Measurements from ENCODE around the gene MMP24. TPM values are rescaled to one million over a fixed set of nuclear protein-coding genes. Genes with fewer than 3 reads are reported as not detected.

The MMP24 gene
- total and polyA plus RNA-seq, 2 donors (not counting 1 experiment from before 2014, with no cell fraction given): 0.17 to 0.49 TPM

GRCh38 chr20:35238170-35238569 lies 11.7 kb downstream of the MMP24 start:
- no peaks in the 10 kb centered on the region for H3K9me3 ChIP-seq (ENCODE audit: control insufficient read depth, insufficient read depth, low read depth, low read length)
- TF ChIP-seq EZH2 (IDR thresholded peaks at IDR 0.05; ENCODE audit: low read length, missing control alignments): no peak
- TF ChIP-seq CTCF (conservative IDR thresholded peaks at IDR 0.05 in 1 of 2, IDR thresholded peaks at IDR 0.05 in 1 of 2; ENCODE audit: low read depth in 1 of 2, low read length in 2 of 2): no peak

GRCh38 chr20:35238735-35239134 lies 12.2 kb downstream of the MMP24 start:
- H3K27ac ChIP-seq (ENCODE audit: insufficient read depth, low read length): no peak overlapping the region
- H3K27me3 ChIP-seq (ENCODE audit: control insufficient read depth, insufficient read depth, low read length): peaks cover 13% of the 10 kb centered on the region
- no peak overlapping the region for H3K9ac ChIP-seq (ENCODE audit: insufficient read depth, low read length)
- no peak overlapping the region for H2AFZ ChIP-seq (ENCODE audit: low read length)
- H3K4me1 ChIP-seq (ENCODE audit: control insufficient read depth, extremely low read depth, insufficient read depth, low read length): no peaks in the 10 kb centered on the region
- no peaks in the 10 kb centered on the region for H3K36me3 ChIP-seq (ENCODE audit: control insufficient read depth, insufficient read depth, low read length)
- H4K20me1 ChIP-seq (ENCODE audit: control insufficient read depth, extremely low read depth, insufficient read depth, low read length): no peaks in the 10 kb centered on the region
- H3K4me3 ChIP-seq (replicated peaks in 1 of 4; ENCODE audit: control extremely low read depth in 1 of 4, insufficient read depth in 1 of 4, low read depth in 3 of 4, low read length in 4 of 4): no peak overlapping the region
- H3K79me2 ChIP-seq (ENCODE audit: control insufficient read depth, insufficient read depth, low read length): no peaks in the 10 kb centered on the region
- no peak for TF ChIP-seq CTCF (conservative IDR thresholded peaks at IDR 0.05 in 1 of 2, IDR thresholded peaks at IDR 0.05 in 1 of 2; ENCODE audit: low read depth in 1 of 2, low read length in 2 of 2)
- TF ChIP-seq EZH2 (IDR thresholded peaks at IDR 0.05; ENCODE audit: low read length, missing control alignments): no peak
- DNase-seq (ENCODE audit: low read depth in 2 of 2): no peak
- H3K9me3 ChIP-seq (ENCODE audit: control insufficient read depth, insufficient read depth, low read depth, low read length): no peaks in the 10 kb centered on the region
- H3K4me2 ChIP-seq (ENCODE audit: extremely low read depth, insufficient read depth, low read length): no peak overlapping the region

More at GRCh38 chr20:35238170-35238569, 11.7 kb downstream of the MMP24 start:
- H3K4me1 ChIP-seq (ENCODE audit: control insufficient read depth, extremely low read depth, insufficient read depth, low read length): no peaks in the 10 kb centered on the region
- no peak for DNase-seq (ENCODE audit: low read depth in 2 of 2)
- no peak overlapping the region for H3K9ac ChIP-seq (ENCODE audit: insufficient read depth, low read length)
- no peak overlapping the region for H3K27ac ChIP-seq (ENCODE audit: insufficient read depth, low read length)
- no peaks in the 10 kb centered on the region for H4K20me1 ChIP-seq (ENCODE audit: control insufficient read depth, extremely low read depth, insufficient read depth, low read length)
- H3K4me2 ChIP-seq (ENCODE audit: extremely low read depth, insufficient read depth, low read length): no peak overlapping the region
- H2AFZ ChIP-seq (ENCODE audit: low read length): no peak overlapping the region
- H3K36me3 ChIP-seq (ENCODE audit: control insufficient read depth, insufficient read depth, low read length): no peaks in the 10 kb centered on the region
- no peak overlapping the region for H3K4me3 ChIP-seq (replicated peaks in 1 of 4; ENCODE audit: control extremely low read depth in 1 of 4, insufficient read depth in 1 of 4, low read depth in 3 of 4, low read length in 4 of 4)
- H3K27me3 ChIP-seq (ENCODE audit: control insufficient read depth, insufficient read depth, low read length): peaks cover 13% of the 10 kb centered on the region
- no peaks in the 10 kb centered on the region for H3K79me2 ChIP-seq (ENCODE audit: control insufficient read depth, insufficient read depth, low read length)

- Histone ChIP-seq H3K36me3 (ENCODE audit: control insufficient read depth, insufficient read depth, low read length) (no peaks in the 10 kb centered on the region), H4K20me1 (ENCODE audit: control insufficient read depth, extremely low read depth, insufficient read depth, low read length) (no peaks in the 10 kb centered on the region), H3K27me3 (ENCODE audit: control insufficient read depth, insufficient read depth, low read length) (peaks cover 13% of the 10 kb centered on the region), H3K4me2 (ENCODE audit: extremely low read depth, insufficient read depth, low read length) (no peak overlapping the region), H3K27ac (ENCODE audit: insufficient read depth, low read length) (no peak overlapping the region), H3K9me3 (ENCODE audit: control insufficient read depth, insufficient read depth, low read depth, low read length) (no peaks in the 10 kb centered on the region), H2AFZ (ENCODE audit: low read length) (no peak overlapping the region), H3K4me3 (replicated peaks in 1 of 4; ENCODE audit: control extremely low read depth in 1 of 4, insufficient read depth in 1 of 4, low read depth in 3 of 4, low read length in 4 of 4) (no peak overlapping the region), H3K9ac (ENCODE audit: insufficient read depth, low read length) (no peak overlapping the region), H3K4me1 (ENCODE audit: control insufficient read depth, extremely low read depth, insufficient read depth, low read length) (no peaks in the 10 kb centered on the region), H3K79me2 (ENCODE audit: control insufficient read depth, insufficient read depth, low read length) (no peaks in the 10 kb centered on the region)
- no peak for DNase-seq (ENCODE audit: low read depth in 2 of 2)
- TF ChIP-seq EZH2 (IDR thresholded peaks at IDR 0.05; ENCODE audit: low read length, missing control alignments) (no peak), CTCF (conservative IDR thresholded peaks at IDR 0.05 in 1 of 2, IDR thresholded peaks at IDR 0.05 in 1 of 2; ENCODE audit: low read depth in 1 of 2, low read length in 2 of 2) (no peak)
Observed at GRCh38 chr20:35240083-35240810, 13.8 kb downstream of the MMP24 start.

Measured in fibroblast of lung (primary cell).